ENCODE results near the gene SRGAP3.

- no peak for TF ChIP-seq ZNF274 (IDR thresholded peaks at IDR 0.05; ENCODE audit: low read length)
- no peak for TF ChIP-seq ZNF274 (tag by site-specific recombination; IDR thresholded peaks at IDR 0.05; ENCODE audit: borderline replicate concordance)
- TF ChIP-seq CTCF (tag by site-specific recombination; IDR thresholded peaks at IDR 0.05), result no peak
- TF ChIP-seq KLF16 (tag by site-specific recombination; IDR thresholded peaks at IDR 0.05), result no peak
- TF ChIP-seq ZEB2 (tag by site-specific recombination; IDR thresholded peaks at IDR 0.05), result no peak
- no peak for TF ChIP-seq ZNF48 (tag by site-specific recombination; IDR thresholded peaks at IDR 0.05)
- TF ChIP-seq ZNF530 (tag by site-specific recombination; IDR thresholded peaks at IDR 0.05; ENCODE audit: low read depth), result no peak
- TF ChIP-seq ZNF311 (tag by site-specific recombination; IDR thresholded peaks at IDR 0.05; ENCODE audit: borderline replicate concordance), result no peak
- TF ChIP-seq ZNF664 (tag by site-specific recombination; IDR thresholded peaks at IDR 0.05), result no peak
- no peak for TF ChIP-seq ZBTB49 (tag by site-specific recombination; IDR thresholded peaks at IDR 0.05; ENCODE audit: low read depth)
These were observed 27.4 kb downstream of the SRGAP3 start for GRCh38 chr3:9222049-9222448.
